Stimulated activated CD8-positive, alpha-beta memory T cell treated with anti-CD3 and anti-CD28 coated beads, Interleukin-4, amount 100 ng/mL, for 24 hours (primary cell): ENCODE results near the gene PDS5B.
"Not testable (repeated sequence)": the region's sequence is repeated elsewhere in the genome, so short reads cannot be mapped to it uniquely, and the experiment has no call there.

Source experiments
- DNase-seq: peaks from one replicate; pipeline ENCODE4 v3.0.0-alpha.2; 2020; ENCODE audit warnings: low read depth

Gene PDS5B

DNA sequence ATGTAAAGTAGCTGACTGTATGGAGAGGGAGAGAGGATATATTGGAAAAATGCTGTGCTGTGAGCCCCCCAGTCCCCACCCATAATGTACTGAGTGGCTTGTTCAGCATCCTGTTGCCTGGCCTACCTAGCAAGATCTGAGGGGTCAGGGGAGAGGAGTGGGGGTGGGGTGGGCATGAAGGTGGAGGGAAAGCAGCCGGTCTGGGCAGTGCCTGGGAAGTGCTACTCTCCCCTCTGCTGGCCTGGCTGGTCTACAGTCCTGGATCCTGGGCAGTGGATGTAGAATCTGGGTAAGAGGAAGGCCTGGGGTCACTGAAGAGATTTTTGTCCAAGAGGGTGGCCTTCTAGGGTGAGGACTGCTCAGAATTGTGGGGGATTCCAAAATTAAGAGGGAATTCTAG, 210.5 kb downstream of the PDS5B start:
- DNase-seq = no peak

DNA sequence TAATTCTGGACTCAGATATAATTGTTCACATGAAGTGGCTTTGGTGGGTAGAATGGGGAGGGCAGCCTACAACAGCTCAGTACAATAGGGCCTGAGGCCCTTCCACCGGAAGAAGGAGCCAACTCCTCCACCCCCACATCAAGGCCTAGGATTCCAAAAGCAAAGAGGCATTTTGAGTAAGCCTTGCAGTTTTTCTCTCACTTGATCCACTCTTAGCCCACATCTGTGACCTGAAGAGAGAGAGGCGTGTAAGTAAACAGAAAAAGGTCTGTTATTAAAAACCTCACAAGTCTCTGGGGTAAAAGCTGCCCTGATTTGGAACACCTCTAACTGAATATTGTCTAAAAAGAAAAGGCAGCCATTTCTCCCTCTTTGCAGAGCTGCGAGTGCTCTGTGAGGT, 215.9 kb downstream of the PDS5B start:
- DNase-seq = no peak

DNA sequence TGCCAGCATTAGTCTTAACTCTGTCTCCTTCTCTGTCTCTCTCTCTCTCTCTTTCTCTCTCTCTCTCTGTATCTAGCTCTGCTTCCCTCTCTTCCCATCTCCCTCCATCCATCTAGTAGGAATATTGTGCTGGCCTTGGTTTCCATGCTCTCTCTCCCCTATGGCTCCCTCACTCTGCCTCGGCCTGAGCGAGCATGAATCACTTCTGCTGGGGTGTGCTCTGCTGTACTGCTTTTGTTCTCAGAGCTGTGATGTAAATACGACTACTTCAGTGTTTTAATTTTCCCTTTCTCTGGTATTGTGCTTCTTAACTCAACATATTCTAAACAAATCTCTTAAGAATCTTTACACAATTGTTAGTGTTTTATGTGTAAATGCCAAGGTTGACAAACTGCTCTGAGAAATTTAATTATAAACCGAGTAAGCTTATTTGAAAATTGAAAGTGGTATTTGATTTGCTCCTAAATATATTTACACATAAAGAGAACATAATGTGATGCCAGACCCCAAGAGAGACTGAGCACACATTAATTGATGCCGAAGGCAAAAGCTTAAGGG, 218.5 kb downstream of the PDS5B start:
- no peak for DNase-seq

DNA sequence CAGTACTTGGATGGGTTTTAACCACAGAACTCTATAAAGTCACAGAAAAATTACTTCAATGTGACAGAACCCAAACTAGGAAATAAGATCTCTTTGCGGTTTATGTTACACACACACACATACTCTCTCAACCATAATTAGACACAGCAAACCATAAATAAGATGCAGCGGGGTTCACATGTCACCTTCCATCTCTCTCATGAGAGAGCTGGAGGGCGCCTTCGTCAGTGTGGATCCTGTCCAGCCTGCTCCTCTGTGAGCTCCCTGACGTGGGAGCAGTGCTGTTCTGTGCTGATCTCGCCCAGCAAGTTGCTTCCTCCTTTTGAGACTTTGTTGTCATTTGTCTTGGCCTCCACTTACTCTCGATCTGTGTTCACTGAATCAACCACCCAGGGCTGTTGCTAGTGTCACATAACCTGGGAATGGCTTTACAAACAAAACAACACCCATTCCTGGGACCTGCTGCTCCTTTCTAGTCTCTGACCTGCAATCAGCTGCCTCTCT, 225.1 kb downstream of the PDS5B start:
- DNase-seq = no peak

DNA sequence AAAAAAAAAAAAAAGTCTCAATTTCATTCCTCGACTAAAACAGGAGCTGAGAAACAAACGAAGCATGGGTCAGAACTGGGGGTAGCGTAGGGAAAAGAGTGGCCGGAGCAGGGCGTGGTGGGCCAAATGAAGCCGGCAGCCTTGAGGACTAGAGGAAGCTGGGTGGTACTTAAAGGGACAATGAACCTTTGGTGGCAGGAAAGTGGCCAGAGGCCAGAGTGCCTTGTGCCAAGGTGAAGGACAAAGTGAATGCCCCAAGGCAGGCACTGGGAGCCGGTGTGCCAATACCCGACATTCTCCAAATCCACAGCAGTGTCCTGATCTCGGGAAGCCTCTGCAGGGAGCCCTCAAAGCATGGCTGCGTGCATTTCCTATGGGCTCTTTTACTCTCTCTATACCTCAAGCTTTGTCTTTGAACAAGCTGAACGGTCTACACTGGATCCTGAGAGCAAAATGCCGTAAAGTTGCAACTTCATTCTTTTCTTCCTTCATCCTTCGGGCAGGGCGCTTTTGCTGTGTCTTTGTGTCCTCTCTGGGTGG, 235.0 kb downstream of the PDS5B start:
- no peak for DNase-seq

DNA sequence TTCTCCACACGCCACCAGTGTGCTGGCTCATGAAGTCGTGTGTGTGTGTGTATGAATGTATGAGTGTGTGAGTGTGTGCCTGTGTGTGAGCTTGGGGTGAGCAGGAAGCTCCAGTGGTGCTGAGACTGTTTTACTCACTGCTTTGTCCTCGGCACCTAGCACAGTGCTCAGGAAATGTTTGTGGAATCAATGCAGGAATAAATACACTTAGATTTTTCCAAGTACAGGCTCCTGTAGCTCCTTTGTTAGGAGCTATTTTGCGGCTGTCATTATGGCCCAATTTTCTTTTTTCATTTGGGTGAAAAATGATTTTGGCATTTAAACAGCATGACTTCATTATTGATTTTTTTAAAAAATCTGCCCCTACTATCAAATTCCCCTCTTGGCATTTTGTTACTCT, 236.5 kb downstream of the PDS5B start:
- DNase-seq = no peak

DNA sequence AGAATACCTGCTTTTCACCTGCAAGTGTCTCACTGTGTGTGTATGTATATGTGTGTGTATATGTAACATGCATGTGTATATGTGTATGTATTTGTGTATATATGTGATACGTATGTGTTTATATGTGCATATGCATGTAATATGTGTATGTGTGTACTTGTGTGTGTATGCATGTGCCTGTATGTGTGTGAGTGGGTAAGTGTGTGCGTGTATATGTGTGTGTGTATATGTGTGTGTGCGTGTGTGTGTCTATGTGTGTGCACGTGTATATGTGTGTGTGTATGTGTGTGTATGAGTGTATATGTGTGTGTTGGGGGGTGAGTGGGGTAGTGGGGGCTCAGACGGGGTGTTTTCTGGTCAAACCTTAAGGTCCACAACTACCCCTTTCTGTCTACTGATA, 237.3 kb downstream of the PDS5B start:
- DNase-seq = no peak

DNA sequence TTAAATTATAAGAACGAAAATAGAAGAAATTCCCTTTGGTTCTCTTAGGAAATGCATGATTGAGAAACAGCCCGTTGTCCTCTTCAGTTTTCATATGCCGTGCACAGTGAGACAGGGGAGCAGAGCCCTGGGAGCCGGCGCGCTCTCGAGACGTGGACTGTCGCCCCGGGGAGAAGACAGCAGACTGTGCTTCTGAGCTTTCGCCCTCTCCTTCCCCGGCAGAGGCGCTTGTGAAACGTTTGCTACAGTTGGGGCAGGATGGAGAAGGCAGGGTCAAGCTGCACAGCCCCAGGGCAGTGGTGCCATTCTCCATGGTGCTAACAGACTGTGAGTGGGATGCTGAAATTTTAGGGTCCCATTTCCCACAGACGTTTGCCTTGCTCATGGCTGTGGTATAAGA, 237.8 kb downstream of the PDS5B start:
- DNase-seq = no peak

DNA sequence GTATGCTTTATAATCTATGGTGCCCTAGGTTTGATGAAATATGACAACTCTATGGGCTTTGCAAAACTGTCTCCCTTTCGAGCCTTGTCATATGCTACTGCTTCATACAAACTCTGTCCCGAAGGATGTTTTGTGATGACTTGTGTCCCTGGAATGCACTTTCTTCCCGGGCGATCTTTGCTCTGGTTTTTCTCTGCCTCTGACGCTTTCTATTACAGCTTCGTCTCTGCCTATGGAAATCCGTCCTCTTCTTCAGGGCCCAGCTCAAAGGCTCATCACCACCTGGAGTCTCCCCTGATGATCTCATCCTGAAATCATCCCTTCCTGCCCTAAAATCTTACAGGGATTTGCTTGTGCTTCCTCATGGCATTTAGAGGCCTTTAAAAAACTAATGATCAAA, 238.4 kb downstream of the PDS5B start:
- DNase-seq = no peak

DNA sequence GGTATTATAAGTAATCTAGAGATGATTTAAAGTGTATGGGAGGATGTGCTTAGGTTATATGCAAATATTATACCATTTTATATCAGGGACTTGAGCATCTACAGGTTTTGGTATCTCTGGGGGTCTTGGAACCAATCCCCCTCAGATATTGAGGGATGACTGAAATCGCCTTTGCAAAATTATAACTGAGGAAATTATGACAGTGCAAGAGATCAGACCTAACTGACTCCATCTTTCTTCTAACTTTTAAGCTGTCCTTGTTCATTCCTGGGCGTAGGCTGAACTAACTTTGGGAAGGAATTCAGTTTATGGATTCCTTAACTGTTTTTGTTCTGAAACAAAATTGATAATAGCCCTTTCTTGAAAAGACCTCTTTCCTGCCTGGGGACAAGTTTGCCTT, 239.2 kb downstream of the PDS5B start:
- DNase-seq = no peak

DNA sequence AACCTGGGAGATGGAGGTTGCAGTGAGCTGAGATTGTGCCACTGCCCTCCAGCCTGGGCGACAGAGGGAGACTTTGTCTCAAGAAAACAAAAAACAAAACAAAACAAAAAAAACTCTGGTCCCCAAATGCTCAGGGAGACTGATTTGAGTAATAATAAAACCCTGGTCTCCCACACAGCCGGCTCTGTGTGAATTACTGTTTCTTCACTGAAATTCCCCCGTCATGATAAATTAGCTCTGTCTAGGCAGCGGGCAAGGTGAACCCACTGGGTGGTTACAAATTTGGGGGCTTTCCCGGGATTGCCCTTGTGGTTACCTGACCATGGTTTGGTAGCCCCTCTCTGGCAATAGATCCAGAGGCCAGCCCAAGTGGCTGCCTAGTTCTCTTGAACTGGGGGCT, 240.1 kb downstream of the PDS5B start:
- not testable (repeated sequence) for DNase-seq
